Activated CD8-positive, alpha-beta memory T cell treated with anti-CD3 and anti-CD28 coated beads, Interleukin-2, amount 50 U/mL, for 48 hours (primary cell): ENCODE data around the gene PTPRD.
"Not testable (repeated sequence)": the region's sequence is repeated elsewhere in the genome, so short reads cannot be mapped to it uniquely, and the experiment has no call there.

Experiments
- DNase-seq: peaks from one replicate; pipeline ENCODE4 v3.0.0-alpha.2; 2020

PTPRD gene

GRCh38 chr9:10449201-10449617 lies 163.6 kb downstream of the PTPRD start:
- not testable (repeated sequence) for DNase-seq

GRCh38 chr9:10447036-10447435 lies 165.8 kb downstream of the PTPRD start:
- no peak for DNase-seq

- no peak for DNase-seq
These were observed 169.0 kb downstream of the PTPRD start for GRCh38 chr9:10443868-10444204.

- no peak for DNase-seq
These were observed 169.5 kb downstream of the PTPRD start for GRCh38 chr9:10443181-10443867.

GRCh38 chr9:10438955-10439354 lies 173.8 kb downstream of the PTPRD start:
- no peak for DNase-seq

- DNase-seq: no peak
These were observed 176.0 kb downstream of the PTPRD start for GRCh38 chr9:10436756-10437155.

- DNase-seq: no peak
These were observed 178.4 kb downstream of the PTPRD start for GRCh38 chr9:10434412-10434811.

GRCh38 chr9:10411272-10411671 lies 201.5 kb downstream of the PTPRD start:
- DNase-seq: no peak

GRCh38 chr9:10403283-10403682 lies 209.5 kb downstream of the PTPRD start:
- DNase-seq: no peak

- no peak for DNase-seq
These were observed 216.2 kb downstream of the PTPRD start for GRCh38 chr9:10396615-10397014.

GRCh38 chr9:10387282-10387681 lies 225.5 kb downstream of the PTPRD start:
- no peak for DNase-seq

GRCh38 chr9:10371824-10372223 lies 241.0 kb downstream of the PTPRD start:
- no peak for DNase-seq

- no peak for DNase-seq
These were observed 246.5 kb downstream of the PTPRD start for GRCh38 chr9:10366171-10366779.

GRCh38 chr9:10354591-10354990 lies 258.2 kb downstream of the PTPRD start:
- no peak for DNase-seq

- not testable (repeated sequence) for DNase-seq
These were observed 267.2 kb downstream of the PTPRD start for GRCh38 chr9:10345621-10346020.

- no peak for DNase-seq
These were observed 271.7 kb downstream of the PTPRD start for GRCh38 chr9:10341057-10341456.

GRCh38 chr9:10339152-10339551 lies 273.6 kb downstream of the PTPRD start:
- no peak for DNase-seq

GRCh38 chr9:10331157-10331556 lies 281.6 kb downstream of the PTPRD start:
- no peak for DNase-seq

- no peak for DNase-seq
These were observed 330.7 kb downstream of the PTPRD start for GRCh38 chr9:10282084-10282483.

- no peak for DNase-seq
These were observed 337.8 kb downstream of the PTPRD start for GRCh38 chr9:10274988-10275387.

- no peak for DNase-seq
These were observed 338.6 kb downstream of the PTPRD start for GRCh38 chr9:10274175-10274574.

- no peak for DNase-seq
These were observed 340.0 kb downstream of the PTPRD start for GRCh38 chr9:10272830-10273229.

- no peak for DNase-seq
These were observed 344.0 kb downstream of the PTPRD start for GRCh38 chr9:10268531-10269485.

GRCh38 chr9:10265153-10265631 lies 347.6 kb downstream of the PTPRD start:
- DNase-seq: no peak
